ENCODE measurements around the gene PRKG1.

Gene PRKG1

DNA sequence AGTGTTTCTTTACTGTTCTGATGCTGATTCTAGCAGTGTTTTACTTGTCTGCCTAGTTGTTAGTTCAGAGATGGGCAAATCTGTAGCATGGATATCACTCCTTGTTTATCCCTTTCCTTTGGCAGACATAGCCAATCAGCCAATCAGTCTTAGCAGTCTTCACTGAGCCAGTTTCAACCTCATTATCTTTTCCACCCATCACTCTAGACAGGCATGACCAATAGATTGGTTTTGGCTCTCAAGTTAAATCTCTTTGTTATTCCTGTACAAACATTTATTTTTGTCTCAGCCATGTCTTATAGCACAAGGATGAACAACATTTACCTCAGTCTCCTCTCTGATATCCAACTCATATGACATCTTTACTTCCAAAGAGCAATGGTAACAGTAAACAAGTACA lies 109.5 kb downstream of the PRKG1 start:
- H3K4me1 ChIP-seq (ENCODE audit: control insufficient read depth in 2 of 2, insufficient read depth in 1 of 2, low read depth in 1 of 2, low read length in 2 of 2): no peaks in the 10 kb centered on the region
- H3K4me2 ChIP-seq (ENCODE audit: insufficient read depth, low read length, poor library complexity, severe bottlenecking): no peak overlapping the region
- H3K18ac ChIP-seq (ENCODE audit: low read length): no peak overlapping the region
- H3K23ac ChIP-seq (ENCODE audit: low read depth, low read length, poor library complexity): no peak overlapping the region
- no peak overlapping the region for H3K14ac ChIP-seq (ENCODE audit: low read length)
- no peak overlapping the region for H3K4me3 ChIP-seq (ENCODE audit: low read length in 2 of 2)
- no peaks in the 10 kb centered on the region for H3K36me3 ChIP-seq (replicated peaks in 1 of 2; ENCODE audit: control insufficient read depth in 2 of 2, insufficient read depth in 2 of 2, low read length in 2 of 2)
- no peaks in the 10 kb centered on the region for H3K9me3 ChIP-seq (replicated peaks in 1 of 2; ENCODE audit: control insufficient read depth in 2 of 2, insufficient read depth in 1 of 2, low read depth in 1 of 2, low read length in 2 of 2)
- no peak overlapping the region for H2BK120ac ChIP-seq (ENCODE audit: low read depth, low read length)
- H2AK5ac ChIP-seq (ENCODE audit: low read depth, low read length): no peak overlapping the region
- H3K79me1 ChIP-seq (ENCODE audit: low read depth, low read length): no peaks in the 10 kb centered on the region
- H3K27ac ChIP-seq (replicated peaks; ENCODE audit: low read length): no peak overlapping the region
- H2BK15ac ChIP-seq (ENCODE audit: low read length): no peak overlapping the region
- DNase-seq (ENCODE audit: low spot score): no peak
- no peak overlapping the region for H2AFZ ChIP-seq (ENCODE audit: low read length)
- H3K27me3 ChIP-seq (ENCODE audit: control insufficient read depth in 3 of 3, insufficient read depth in 3 of 3, low read depth in 1 of 3, low read length in 3 of 3): no peaks in the 10 kb centered on the region
- no peak overlapping the region for H2BK12ac ChIP-seq (ENCODE audit: low read length)
- H4K8ac ChIP-seq (ENCODE audit: low read depth, low read length): no peak overlapping the region
- H3K9ac ChIP-seq (ENCODE audit: low read depth, low read length, poor library complexity): no peak overlapping the region
- no peak overlapping the region for H4K91ac ChIP-seq (ENCODE audit: low read depth, low read length, poor library complexity)
- H2BK5ac ChIP-seq (ENCODE audit: low read length): no peak overlapping the region
- H3K4ac ChIP-seq (ENCODE audit: low read length): no peak overlapping the region

DNA sequence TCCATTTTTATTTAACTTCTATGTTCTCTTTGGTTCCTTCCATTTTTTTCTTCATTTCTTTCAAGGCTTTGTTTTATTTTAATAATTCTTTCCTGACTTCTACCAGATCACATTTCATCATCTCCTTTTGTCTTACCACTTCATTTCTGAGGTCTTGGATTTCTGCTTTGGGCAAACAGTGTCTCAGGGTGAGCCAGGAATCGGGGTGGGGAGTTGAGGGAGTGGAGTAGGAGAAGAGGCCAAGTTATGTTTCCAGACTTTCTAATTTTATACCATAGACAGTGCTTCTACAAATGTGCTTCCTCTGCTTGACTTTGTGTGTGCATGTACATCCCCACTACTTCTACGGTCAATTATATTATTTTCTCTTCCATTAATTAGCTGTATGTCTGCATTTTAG lies 112.1 kb downstream of the PRKG1 start:
- Histone ChIP-seq H2BK120ac (ENCODE audit: low read depth, low read length) (no peak overlapping the region), H2AK5ac (ENCODE audit: low read depth, low read length) (no peak overlapping the region), H4K91ac (ENCODE audit: low read depth, low read length, poor library complexity) (no peak overlapping the region), H4K8ac (ENCODE audit: low read depth, low read length) (no peak overlapping the region), H2BK5ac (ENCODE audit: low read length) (no peak overlapping the region), H3K79me1 (ENCODE audit: low read depth, low read length) (no peaks in the 10 kb centered on the region), H3K4me1 (ENCODE audit: control insufficient read depth in 2 of 2, insufficient read depth in 1 of 2, low read depth in 1 of 2, low read length in 2 of 2) (peaks cover 0 to 1% of the 10 kb centered on the region in 2 donors), H3K23ac (ENCODE audit: low read depth, low read length, poor library complexity) (no peak overlapping the region), H3K4me3 (ENCODE audit: low read length in 2 of 2) (no peak overlapping the region), H3K36me3 (replicated peaks in 1 of 2; ENCODE audit: control insufficient read depth in 2 of 2, insufficient read depth in 2 of 2, low read length in 2 of 2) (no peaks in the 10 kb centered on the region), H2BK12ac (ENCODE audit: low read length) (no peak overlapping the region), H3K4me2 (ENCODE audit: insufficient read depth, low read length, poor library complexity, severe bottlenecking) (no peak overlapping the region), H3K27me3 (ENCODE audit: control insufficient read depth in 3 of 3, insufficient read depth in 3 of 3, low read depth in 1 of 3, low read length in 3 of 3) (no peaks in the 10 kb centered on the region), H3K9me3 (replicated peaks in 1 of 2; ENCODE audit: control insufficient read depth in 2 of 2, insufficient read depth in 1 of 2, low read depth in 1 of 2, low read length in 2 of 2) (no peaks in the 10 kb centered on the region), H3K14ac (ENCODE audit: low read length) (no peak overlapping the region), H2AFZ (ENCODE audit: low read length) (no peak overlapping the region), H2BK15ac (ENCODE audit: low read length) (no peak overlapping the region), H3K4ac (ENCODE audit: low read length) (no peak overlapping the region), H3K18ac (ENCODE audit: low read length) (no peak overlapping the region), H3K9ac (ENCODE audit: low read depth, low read length, poor library complexity) (no peak overlapping the region), H3K27ac (replicated peaks; ENCODE audit: low read length) (no peak overlapping the region)
- DNase-seq (ENCODE audit: low spot score): no peak
- no CpG with 5 or more reads among the region's 2 CpGs for WGBS, 2 donors (ENCODE audit: extremely low coverage in 2 of 2, insufficient read length in 2 of 2, insufficient replicate concordance in 1 of 2)

DNA sequence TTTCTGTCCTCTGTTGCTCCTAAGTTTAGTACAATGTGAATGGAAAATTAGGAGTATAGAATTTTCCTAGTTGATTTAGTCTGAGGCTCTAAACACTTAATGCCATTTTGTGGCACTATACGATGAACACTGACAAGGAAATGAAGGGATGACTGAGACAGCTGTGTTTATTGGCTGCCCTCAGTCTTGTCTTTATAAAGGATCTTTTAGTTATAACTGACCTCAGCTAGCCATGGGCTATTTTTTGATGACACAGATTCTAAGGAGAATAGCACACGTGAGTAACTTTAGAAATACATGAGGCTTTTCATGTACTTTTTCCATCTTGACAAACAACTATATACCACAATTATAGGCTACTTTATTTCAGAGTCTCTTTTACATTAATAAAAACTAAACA lies 113.7 kb downstream of the PRKG1 start:
- Histone ChIP-seq H2BK120ac (ENCODE audit: low read depth, low read length) (no peak overlapping the region), H2AK5ac (ENCODE audit: low read depth, low read length) (no peak overlapping the region), H2BK5ac (ENCODE audit: low read length) (no peak overlapping the region), H2AFZ (ENCODE audit: low read length) (no peak overlapping the region), H3K18ac (ENCODE audit: low read length) (no peak overlapping the region), H3K27me3 (ENCODE audit: control insufficient read depth in 3 of 3, insufficient read depth in 3 of 3, low read depth in 1 of 3, low read length in 3 of 3) (no peaks in the 10 kb centered on the region), H3K36me3 (replicated peaks in 1 of 2; ENCODE audit: control insufficient read depth in 2 of 2, insufficient read depth in 2 of 2, low read length in 2 of 2) (no peaks in the 10 kb centered on the region), H2BK12ac (ENCODE audit: low read length) (no peak overlapping the region), H3K9ac (ENCODE audit: low read depth, low read length, poor library complexity) (no peak overlapping the region), H3K4me3 (ENCODE audit: low read length in 2 of 2) (no peak overlapping the region), H3K14ac (ENCODE audit: low read length) (no peak overlapping the region), H2BK15ac (ENCODE audit: low read length) (no peak overlapping the region), H3K23ac (ENCODE audit: low read depth, low read length, poor library complexity) (no peak overlapping the region), H3K4me1 (ENCODE audit: control insufficient read depth in 2 of 2, insufficient read depth in 1 of 2, low read depth in 1 of 2, low read length in 2 of 2) (peaks cover 0 to 1% of the 10 kb centered on the region in 2 donors), H4K91ac (ENCODE audit: low read depth, low read length, poor library complexity) (no peak overlapping the region), H3K9me3 (replicated peaks in 1 of 2; ENCODE audit: control insufficient read depth in 2 of 2, insufficient read depth in 1 of 2, low read depth in 1 of 2, low read length in 2 of 2) (no peaks in the 10 kb centered on the region), H3K27ac (replicated peaks; ENCODE audit: low read length) (no peak overlapping the region), H4K8ac (ENCODE audit: low read depth, low read length) (no peak overlapping the region), H3K4me2 (ENCODE audit: insufficient read depth, low read length, poor library complexity, severe bottlenecking) (no peak overlapping the region), H3K4ac (ENCODE audit: low read length) (no peak overlapping the region), H3K79me1 (ENCODE audit: low read depth, low read length) (no peaks in the 10 kb centered on the region)
- no CpG with 5 or more reads among the region's 2 CpGs for WGBS, 2 donors (ENCODE audit: extremely low coverage in 2 of 2, insufficient read length in 2 of 2, insufficient replicate concordance in 1 of 2)
- no peak for DNase-seq (ENCODE audit: low spot score)

- DNase-seq (ENCODE audit: low spot score): no peak
- H4K8ac ChIP-seq (ENCODE audit: low read depth, low read length): no peak overlapping the region
- no peak overlapping the region for H3K4ac ChIP-seq (ENCODE audit: low read length)
- H4K91ac ChIP-seq (ENCODE audit: low read depth, low read length, poor library complexity): no peak overlapping the region
- H3K23ac ChIP-seq (ENCODE audit: low read depth, low read length, poor library complexity): no peak overlapping the region
- no peak overlapping the region for H3K4me3 ChIP-seq (ENCODE audit: low read length in 2 of 2)
- no CpG with 5 or more reads among the region's 2 CpGs for WGBS, 2 donors (ENCODE audit: extremely low coverage in 2 of 2, insufficient read length in 2 of 2, insufficient replicate concordance in 1 of 2)
- no peak overlapping the region for H2BK120ac ChIP-seq (ENCODE audit: low read depth, low read length)
- no peak overlapping the region for H2BK15ac ChIP-seq (ENCODE audit: low read length)
- no peak overlapping the region for H2BK5ac ChIP-seq (ENCODE audit: low read length)
- no peak overlapping the region for H2BK12ac ChIP-seq (ENCODE audit: low read length)
- no peak overlapping the region for H2AFZ ChIP-seq (ENCODE audit: low read length)
- H2AK5ac ChIP-seq (ENCODE audit: low read depth, low read length): no peak overlapping the region
- no peak overlapping the region for H3K9ac ChIP-seq (ENCODE audit: low read depth, low read length, poor library complexity)
- H3K14ac ChIP-seq (ENCODE audit: low read length): no peak overlapping the region
- H3K18ac ChIP-seq (ENCODE audit: low read length): no peak overlapping the region
- H3K27ac ChIP-seq (replicated peaks; ENCODE audit: low read length): no peak overlapping the region
- no peaks in the 10 kb centered on the region for H3K79me1 ChIP-seq (ENCODE audit: low read depth, low read length)
- H3K4me1 ChIP-seq (ENCODE audit: control insufficient read depth in 2 of 2, insufficient read depth in 1 of 2, low read depth in 1 of 2, low read length in 2 of 2): peaks cover 0 to 1% of the 10 kb centered on the region in 2 donors
- no peak overlapping the region for H3K4me2 ChIP-seq (ENCODE audit: insufficient read depth, low read length, poor library complexity, severe bottlenecking)
- H3K36me3 ChIP-seq (replicated peaks in 1 of 2; ENCODE audit: control insufficient read depth in 2 of 2, insufficient read depth in 2 of 2, low read length in 2 of 2): no peaks in the 10 kb centered on the region
- H3K27me3 ChIP-seq (ENCODE audit: control insufficient read depth in 3 of 3, insufficient read depth in 3 of 3, low read depth in 1 of 3, low read length in 3 of 3): no peaks in the 10 kb centered on the region
- no peaks in the 10 kb centered on the region for H3K9me3 ChIP-seq (replicated peaks in 1 of 2; ENCODE audit: control insufficient read depth in 2 of 2, insufficient read depth in 1 of 2, low read depth in 1 of 2, low read length in 2 of 2)
Measured at GRCh38 chr10:51188866-51189265, 114.6 kb downstream of the PRKG1 start.
